SHP77 treated with DMSO at 0.1 percent for 48 hours (cell line): ENCODE data around the gene SARDH.
"Not testable (repeated sequence)": the region's sequence is repeated elsewhere in the genome, so short reads cannot be mapped to it uniquely, and the experiment has no call there.

Source experiments
- DNase-seq: peaks from one replicate; lab custom pipeline; 2025; lab: John Stamatoyannopoulos, UW

Gene SARDH

DNA sequence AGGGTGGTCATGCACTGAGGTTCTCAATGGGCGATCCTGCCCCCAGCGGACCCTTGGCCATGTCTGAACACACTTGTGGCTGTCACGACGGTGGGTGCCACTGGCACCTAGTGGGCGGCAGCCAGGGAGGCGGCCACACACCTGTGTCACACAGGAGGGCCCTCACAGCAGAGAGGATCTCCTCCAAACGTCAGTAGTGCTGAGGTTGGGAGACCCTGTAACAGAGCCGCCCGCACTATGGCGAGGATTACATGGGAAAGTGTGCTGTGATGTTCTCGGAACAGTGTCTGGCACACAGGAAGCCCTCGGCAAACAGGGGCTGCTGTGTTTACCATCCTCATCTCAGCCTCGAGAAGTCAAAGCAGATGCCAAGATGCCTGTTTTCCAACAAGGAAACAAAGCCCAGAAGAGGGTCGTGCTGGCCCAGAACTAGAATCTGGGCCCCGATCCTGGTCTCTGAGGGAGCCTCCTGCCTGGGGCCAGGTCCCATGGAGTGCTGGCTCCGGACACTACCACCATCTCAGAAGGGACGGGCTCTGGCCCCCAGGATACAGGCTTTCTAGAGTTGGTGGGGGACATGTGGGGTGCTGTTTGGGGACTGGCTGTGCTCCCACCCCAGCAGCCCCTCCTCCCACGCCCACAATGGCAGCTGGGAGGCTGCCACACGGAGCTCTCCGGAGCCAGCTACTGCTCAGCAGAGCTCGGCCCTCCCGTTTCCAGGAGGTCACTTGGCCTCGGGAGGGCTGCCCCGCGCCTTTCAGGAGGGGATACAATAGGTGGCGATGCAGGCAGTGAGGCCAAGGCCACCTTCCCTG is 53.8 kb downstream of the SARDH start:
- DNase-seq = no peak

- no peak for DNase-seq
Observed at GRCh38 chr9:133683586-133684120, 54.5 kb downstream of the SARDH start.

DNA sequence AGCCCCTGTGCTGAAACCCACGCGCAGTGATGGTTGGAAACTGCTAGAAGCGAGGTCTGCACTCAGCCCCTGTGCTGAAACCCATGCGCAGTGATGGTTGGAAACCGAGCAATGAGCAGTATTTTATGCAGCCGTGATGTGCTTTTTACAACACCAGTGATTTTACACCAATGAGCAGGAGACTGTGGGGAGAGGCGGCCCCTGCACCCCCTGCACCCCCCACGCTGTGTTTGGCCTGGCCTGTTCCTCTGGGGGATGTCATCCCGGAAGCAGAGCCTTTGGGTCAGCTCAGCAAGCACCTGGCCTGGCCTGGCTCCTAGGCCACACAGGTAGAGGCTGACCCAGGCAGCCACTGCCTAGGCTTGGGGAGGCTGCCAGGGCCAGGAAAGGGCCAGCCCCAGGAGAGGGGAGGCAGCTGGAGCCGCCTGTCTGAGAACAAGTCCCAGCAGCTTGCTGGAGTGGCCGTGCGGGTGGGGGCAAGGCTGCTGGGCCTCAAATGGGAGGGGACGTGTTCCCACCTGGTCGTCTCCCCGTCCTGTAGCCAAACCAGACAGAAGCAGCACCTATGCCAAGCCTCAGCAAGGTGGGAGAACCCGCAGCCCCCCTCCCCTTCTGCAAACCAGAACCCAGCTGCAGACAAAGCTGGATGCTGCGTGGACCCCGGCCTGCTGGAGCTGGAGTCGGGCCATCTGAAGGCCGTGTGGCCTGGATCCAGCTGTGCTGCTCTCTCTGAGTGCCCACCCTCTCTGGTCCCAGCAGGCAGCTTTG is 55.1 kb downstream of the SARDH start:
- no peak for DNase-seq

GRCh38 chr9:133681658-133682306 is 56.4 kb downstream of the SARDH start:
- DNase-seq = no peak

DNA sequence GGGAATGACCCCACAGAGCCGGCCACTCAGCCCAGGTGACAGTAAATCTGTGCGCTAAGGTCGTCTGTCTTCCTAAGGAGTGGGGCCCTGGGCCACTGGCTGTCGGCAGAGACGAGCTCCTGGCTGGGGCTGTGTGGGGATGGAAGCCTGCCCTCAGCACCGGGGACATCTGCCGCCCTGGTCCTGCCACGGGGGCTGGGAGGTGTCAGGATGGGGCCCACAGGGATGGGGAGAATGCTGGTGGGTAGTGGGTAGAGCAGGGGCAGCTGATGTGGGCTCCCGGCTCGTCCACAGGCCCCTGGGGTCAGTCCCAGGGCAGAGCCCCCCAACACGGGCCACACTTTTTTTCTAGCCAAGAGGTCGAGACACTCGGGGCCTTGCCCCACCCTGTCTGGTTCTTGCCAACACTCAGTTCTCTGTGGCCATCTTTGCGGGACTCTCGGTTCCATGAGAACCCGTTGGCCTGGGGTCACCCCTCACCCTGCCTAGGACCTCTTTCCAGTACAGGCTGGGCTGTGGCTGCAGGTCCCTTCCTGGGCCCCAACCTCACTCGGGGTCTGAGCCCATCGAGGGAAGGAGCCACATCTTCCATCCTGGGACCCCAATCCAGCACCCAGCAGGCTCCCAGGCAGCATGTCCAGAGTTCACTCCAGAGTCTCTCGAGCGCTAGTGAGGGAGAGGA is 57.0 kb downstream of the SARDH start:
- DNase-seq = no peak

GRCh38 chr9:133680250-133680975 is 57.7 kb downstream of the SARDH start:
- no peak for DNase-seq

- no peak for DNase-seq
Observed at GRCh38 chr9:133679466-133680061, 58.6 kb downstream of the SARDH start.

DNA sequence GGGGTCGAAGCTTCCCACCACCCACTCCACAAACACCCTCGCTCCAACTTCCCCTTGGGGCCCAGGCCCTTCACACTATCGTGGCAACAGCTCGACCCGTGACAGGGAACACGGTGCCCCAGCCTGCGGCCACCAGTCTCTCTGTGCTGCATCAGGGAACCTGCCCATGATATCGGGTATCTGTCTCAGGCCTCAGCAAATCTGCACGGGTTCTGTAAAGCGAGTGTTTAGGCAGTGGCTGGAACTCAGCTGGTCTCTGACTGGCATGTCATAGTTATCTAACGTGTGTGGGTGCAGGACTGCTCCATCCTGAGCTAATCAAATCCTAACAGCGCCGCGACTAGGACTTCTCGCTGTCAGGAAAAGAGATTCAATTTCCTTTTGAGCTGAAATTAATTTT is 59.1 kb downstream of the SARDH start:
- DNase-seq = no peak

DNA sequence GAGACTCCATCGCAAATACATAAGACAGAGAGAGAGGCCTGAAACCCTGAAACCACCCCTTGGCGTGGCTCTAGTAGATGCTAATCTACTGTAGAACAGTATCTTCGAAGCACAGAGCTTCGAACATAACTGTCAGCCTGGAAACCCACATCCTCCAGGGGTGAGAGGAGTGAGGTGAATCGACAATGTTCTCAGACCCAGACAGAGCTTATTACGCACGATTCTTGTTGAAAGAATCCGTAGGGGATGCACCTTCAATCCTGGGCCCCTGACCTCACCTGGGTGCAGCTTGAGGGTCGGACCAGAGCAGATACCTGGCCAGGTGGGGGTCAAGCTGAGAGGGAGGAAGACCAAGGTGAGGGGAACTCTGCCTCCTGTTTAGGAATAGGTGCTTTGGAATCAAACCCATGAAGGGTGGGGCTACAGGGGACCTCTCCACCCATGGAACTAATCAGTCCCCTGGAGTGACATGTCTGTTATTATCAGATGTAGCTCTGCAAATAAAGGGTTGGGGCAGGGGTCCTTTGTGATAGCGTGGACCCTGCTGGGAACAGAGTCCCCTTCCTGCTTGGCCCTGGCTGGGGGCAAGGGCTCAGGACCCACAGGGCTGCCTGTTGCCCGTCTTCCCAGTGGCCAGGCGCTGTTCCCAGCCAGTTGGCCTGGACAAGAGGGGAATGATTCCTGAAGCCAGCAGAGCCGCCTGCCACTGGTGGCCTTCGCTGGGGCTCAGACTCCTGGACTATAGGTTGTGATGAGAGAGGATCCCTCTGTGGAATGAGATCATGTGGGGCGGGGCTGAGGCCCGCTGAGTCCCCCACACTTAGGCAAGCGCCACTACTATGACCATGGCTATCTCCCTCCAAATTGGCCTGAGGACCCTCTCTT is 60.8 kb downstream of the SARDH start:
- DNase-seq = no peak

DNA sequence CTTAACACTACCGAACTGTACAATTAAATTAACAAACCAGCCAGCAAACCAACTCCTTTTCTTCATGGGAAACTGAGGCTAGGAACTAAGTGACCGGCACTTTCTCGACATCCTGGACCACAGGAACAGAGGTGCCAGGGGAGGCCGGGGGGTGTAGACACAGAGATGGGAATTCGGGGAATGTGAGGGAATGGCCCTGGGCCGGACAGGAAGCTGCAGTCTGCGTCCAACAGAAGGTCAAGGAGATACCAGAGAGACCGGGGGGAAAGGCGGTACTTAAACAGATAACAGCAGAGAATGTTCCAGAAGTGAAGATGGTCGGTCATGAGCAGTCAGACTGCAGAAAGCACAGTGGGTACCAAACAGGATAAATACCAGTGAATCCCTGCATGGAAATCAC is 61.7 kb downstream of the SARDH start:
- no peak for DNase-seq

DNA sequence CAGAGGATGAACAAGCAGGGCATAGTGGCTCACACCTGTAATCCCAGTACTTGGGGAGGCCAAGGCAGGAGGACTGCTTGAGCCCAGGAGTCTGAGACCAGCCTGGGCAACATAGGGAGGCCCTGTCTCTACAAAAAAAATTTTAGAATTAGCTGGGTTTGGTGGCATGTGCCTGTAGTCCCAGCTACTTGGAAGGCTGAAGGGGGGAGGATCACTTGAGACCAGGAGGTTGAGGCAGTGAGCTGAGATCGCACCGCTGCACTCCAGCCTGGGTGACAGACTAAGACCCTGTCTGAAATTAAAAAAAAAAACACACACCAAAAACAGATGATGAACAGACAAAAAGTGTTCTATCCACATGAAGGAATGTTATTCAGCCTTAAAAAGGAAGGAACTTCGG is 62.4 kb downstream of the SARDH start:
- DNase-seq = not testable (repeated sequence)

GRCh38 chr9:133674091-133674490 is 64.1 kb downstream of the SARDH start:
- DNase-seq = no peak

- no peak for DNase-seq
Observed at GRCh38 chr9:133673258-133673655, 64.9 kb downstream of the SARDH start.

- DNase-seq = no peak
Observed at GRCh38 chr9:133672503-133673257, 65.5 kb downstream of the SARDH start.

- DNase-seq = no peak
Observed at GRCh38 chr9:133671371-133671770, 66.8 kb downstream of the SARDH start.

GRCh38 chr9:133670466-133670865 is 67.7 kb downstream of the SARDH start:
- no peak for DNase-seq

GRCh38 chr9:133669182-133669801 is 68.9 kb downstream of the SARDH start:
- no peak for DNase-seq

- no peak for DNase-seq
Observed at GRCh38 chr9:133667759-133668450, 70.2 kb downstream of the SARDH start.
